Activated CD4-positive, alpha-beta memory T cell treated with anti-CD3 and anti-CD28 coated beads, Interleukin-2, amount 10 ng/mL, durations not matched to agents 7 days and 5 days (primary cell): ENCODE results near the gene TFF3. TPM values are rescaled to one million over a fixed set of nuclear protein-coding genes. Genes with fewer than 3 reads are reported as not detected.

ENCODE experiments used
- CTCF ChIA-PET: fragments of 350-600 bp; sonication (Branson Sonifier 250); formaldehyde crosslinking; loops from one replicate; lab custom pipeline; 2021; ENCODE audit warnings: antibody characterized with exemption, inconsistent platforms; lab: Charles Lee
- POLR2A ChIA-PET: fragments of 350-600 bp; sonication (Branson Sonifier 250); formaldehyde crosslinking; loops from one replicate; lab custom pipeline; 2021; ENCODE audit warnings: antibody characterized with exemption; lab: Charles Lee
- DNase-seq: peaks from one replicate; pipeline ENCODE4 v3.0.0-alpha.2; 2020
- H3K27ac Mint-ChIP-seq: one replicate; pipeline ENCODE4 v1.8.0; 2021; ENCODE audit warnings: mild to moderate bottlenecking, mixed read lengths
- H3K27me3 Mint-ChIP-seq: one replicate; pipeline ENCODE4 v1.8.0; 2021; ENCODE audit warnings: mixed read lengths
- H3K36me3 Mint-ChIP-seq: one replicate; pipeline ENCODE4 v1.8.0; 2021; ENCODE audit warnings: low read depth, mixed read lengths
- H3K4me1 Mint-ChIP-seq: one replicate; pipeline ENCODE4 v1.8.0; 2021; ENCODE audit warnings: mixed read lengths
- H3K4me3 Mint-ChIP-seq: one replicate; pipeline ENCODE4 v1.8.0; 2021; ENCODE audit warnings: mild to moderate bottlenecking, mixed read lengths
- H3K9me3 Mint-ChIP-seq: one replicate; pipeline ENCODE4 v1.8.0; 2021; ENCODE audit warnings: mixed read lengths
- total RNA-seq, 2 experiments: library from RNA; stranded (reverse); gene quantifications; one replicate each; pipeline ENCODE4 v1.2.3, GENCODE V29; 2021

TFF3 gene
- total RNA-seq, 2 experiments from 2014 or later: not detected

GRCh38 chr21:42330380-42331371 lies 15.5 kb upstream of the TFF3 start:
- no peak overlapping the region for H3K4me3 Mint-ChIP-seq
- POLR2A ChIA-PET: no interaction called here
- CTCF ChIA-PET: interaction anchor here (1.0 kb wide), 1 partner anchor 185 kb away, joined by 3 read pairs; no protein-coding TSS in a partner anchor
- H3K27ac Mint-ChIP-seq: no peak overlapping the region
- no peak for DNase-seq
- no peaks in the 10 kb centered on the region for H3K36me3 Mint-ChIP-seq
- peaks cover 39% of the 10 kb centered on the region for H3K27me3 Mint-ChIP-seq
- H3K9me3 Mint-ChIP-seq: peaks cover 3% of the 10 kb centered on the region
- no peaks in the 10 kb centered on the region for H3K4me1 Mint-ChIP-seq

- POLR2A ChIA-PET: no interaction called here
- no peaks in the 10 kb centered on the region for H3K9me3 Mint-ChIP-seq
- H3K4me3 Mint-ChIP-seq: no peak overlapping the region
- H3K4me1 Mint-ChIP-seq: no peaks in the 10 kb centered on the region
- DNase-seq: no peak
- peaks cover 38% of the 10 kb centered on the region for H3K27me3 Mint-ChIP-seq
- no peaks in the 10 kb centered on the region for H3K36me3 Mint-ChIP-seq
- CTCF ChIA-PET: interaction anchor here (1.2 kb wide), 3 partner anchors 12 to 66 kb away, joined by 3 to 4 read pairs (median 3); no protein-coding TSS in a partner anchor
- no peak overlapping the region for H3K27ac Mint-ChIP-seq
Observed at GRCh38 chr21:42324896-42325295, 9.7 kb upstream of the TFF3 start.

DNA sequence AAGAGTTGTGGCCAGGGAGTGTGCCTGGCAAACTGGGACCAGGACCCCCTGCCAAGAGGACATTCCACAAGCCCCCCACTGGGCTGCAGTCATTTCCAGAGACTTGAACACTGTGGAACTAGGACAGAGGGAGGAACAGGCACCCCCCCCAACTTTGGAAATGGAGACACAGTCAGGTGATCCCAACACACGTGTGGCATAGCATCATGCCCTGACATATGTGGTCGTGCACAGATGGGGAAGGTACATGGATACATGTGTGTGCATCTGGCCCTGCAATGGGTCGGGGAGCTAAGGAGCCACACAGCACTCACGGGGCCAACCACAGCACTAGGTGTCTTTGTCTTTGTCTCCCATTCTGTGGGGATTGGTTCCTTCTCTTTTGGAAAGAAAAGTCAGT lies 6.6 kb upstream of the TFF3 start:
- no peak for DNase-seq
- Mint-ChIP-seq H3K27ac (no peak overlapping the region), H3K27me3 (peaks cover 29% of the 10 kb centered on the region), H3K4me1 (peaks cover 7% of the 10 kb centered on the region), H3K9me3 (no peaks in the 10 kb centered on the region), H3K36me3 (no peaks in the 10 kb centered on the region), H3K4me3 (no peak overlapping the region)
- POLR2A ChIA-PET: no interaction called here
- CTCF ChIA-PET: no interaction called here

- no peaks in the 10 kb centered on the region for H3K36me3 Mint-ChIP-seq
- H3K4me3 Mint-ChIP-seq: no peak overlapping the region
- H3K9me3 Mint-ChIP-seq: no peaks in the 10 kb centered on the region
- peaks cover 26% of the 10 kb centered on the region for H3K27me3 Mint-ChIP-seq
- no peak overlapping the region for H3K27ac Mint-ChIP-seq
- ChIA-PET CTCF (no interaction called here), POLR2A (no interaction called here)
- no peak for DNase-seq
- H3K4me1 Mint-ChIP-seq: peaks cover 7% of the 10 kb centered on the region
Observed at GRCh38 chr21:42321231-42321630, 6.0 kb upstream of the TFF3 start.

DNA sequence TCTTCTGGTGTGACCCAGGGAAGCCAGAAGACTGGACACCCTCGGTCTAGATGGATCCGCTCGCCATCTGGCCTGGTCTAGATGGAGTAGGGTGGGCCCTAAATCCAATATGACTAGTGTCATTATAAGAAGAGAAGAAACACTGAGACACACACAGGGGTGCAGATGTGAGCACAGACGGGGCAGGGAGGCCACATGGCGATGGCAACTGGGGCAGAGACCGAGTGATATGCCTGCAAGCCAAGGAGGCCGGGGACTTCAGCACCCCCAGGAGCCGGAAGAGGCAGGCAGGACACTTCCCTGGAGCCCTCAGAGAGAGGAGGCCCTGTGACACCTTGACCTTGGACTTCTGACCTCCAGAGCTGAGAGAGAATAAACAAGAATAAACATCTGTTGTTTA lies 5.6 kb upstream of the TFF3 start:
- Mint-ChIP-seq H3K36me3 (no peaks in the 10 kb centered on the region), H3K4me3 (no peak overlapping the region), H3K4me1 (peaks cover 7% of the 10 kb centered on the region), H3K27ac (no peak overlapping the region), H3K9me3 (no peaks in the 10 kb centered on the region), H3K27me3 (peaks cover 26% of the 10 kb centered on the region)
- DNase-seq: no peak
- POLR2A ChIA-PET: no interaction called here
- CTCF ChIA-PET: no interaction called here

DNA sequence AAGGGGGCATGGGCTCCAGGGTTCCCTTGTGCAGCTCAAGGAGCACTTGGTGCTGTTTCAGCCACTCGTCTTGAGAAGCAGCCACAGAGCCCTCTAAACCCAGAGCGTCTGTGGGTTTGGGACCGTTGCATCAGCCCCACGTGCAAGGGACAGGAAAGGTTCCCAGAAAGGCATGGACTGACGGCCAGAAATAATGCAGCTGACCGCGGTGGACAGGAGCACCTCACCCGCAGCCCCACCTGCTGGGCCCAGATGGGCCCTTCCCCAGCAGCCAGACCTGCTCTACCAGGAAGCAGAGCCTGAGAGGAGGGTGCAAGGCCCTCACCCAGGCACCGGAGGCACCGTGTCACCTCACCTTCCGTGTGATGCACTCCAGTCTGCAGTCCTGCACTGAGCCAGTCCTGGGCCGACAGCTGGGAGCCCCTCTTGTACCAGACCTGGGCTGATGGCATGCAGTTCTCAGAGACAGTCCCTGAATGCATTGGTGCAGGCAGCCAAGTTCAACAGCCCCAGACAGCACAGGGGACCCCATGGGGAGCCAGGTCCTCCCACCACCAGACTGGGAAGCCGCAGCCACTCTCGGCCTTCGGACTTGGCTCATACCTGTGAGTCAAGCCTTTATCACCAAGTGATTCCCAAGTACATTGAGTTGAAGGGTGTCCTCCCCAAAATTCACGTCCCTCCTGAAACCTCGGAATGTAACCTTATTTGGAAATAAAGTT lies 4.8 kb upstream of the TFF3 start:
- DNase-seq: no peak
- H3K27ac Mint-ChIP-seq: no peak overlapping the region
- ChIA-PET CTCF (interaction anchor here (0.8 kb wide), 1 partner anchor 11 kb away, joined by 3 read pairs; no protein-coding TSS in a partner anchor), POLR2A (no interaction called here)
- peaks cover 7% of the 10 kb centered on the region for H3K4me1 Mint-ChIP-seq
- no peaks in the 10 kb centered on the region for H3K9me3 Mint-ChIP-seq
- H3K27me3 Mint-ChIP-seq: peaks cover 18% of the 10 kb centered on the region
- no peaks in the 10 kb centered on the region for H3K36me3 Mint-ChIP-seq
- no peak overlapping the region for H3K4me3 Mint-ChIP-seq

GRCh38 chr21:42319376-42319775 lies 4.2 kb upstream of the TFF3 start:
- Mint-ChIP-seq H3K4me1 (peaks cover 7% of the 10 kb centered on the region), H3K4me3 (no peak overlapping the region), H3K36me3 (no peaks in the 10 kb centered on the region), H3K27me3 (peaks cover 13% of the 10 kb centered on the region), H3K9me3 (no peaks in the 10 kb centered on the region), H3K27ac (no peak overlapping the region)
- CTCF ChIA-PET: interaction anchor here (0.8 to 1.0 kb wide), 2 partner anchors 9 to 10 kb away, joined by 3 to 6 read pairs; no protein-coding TSS in a partner anchor
- DNase-seq: no peak
- POLR2A ChIA-PET: no interaction called here

DNA sequence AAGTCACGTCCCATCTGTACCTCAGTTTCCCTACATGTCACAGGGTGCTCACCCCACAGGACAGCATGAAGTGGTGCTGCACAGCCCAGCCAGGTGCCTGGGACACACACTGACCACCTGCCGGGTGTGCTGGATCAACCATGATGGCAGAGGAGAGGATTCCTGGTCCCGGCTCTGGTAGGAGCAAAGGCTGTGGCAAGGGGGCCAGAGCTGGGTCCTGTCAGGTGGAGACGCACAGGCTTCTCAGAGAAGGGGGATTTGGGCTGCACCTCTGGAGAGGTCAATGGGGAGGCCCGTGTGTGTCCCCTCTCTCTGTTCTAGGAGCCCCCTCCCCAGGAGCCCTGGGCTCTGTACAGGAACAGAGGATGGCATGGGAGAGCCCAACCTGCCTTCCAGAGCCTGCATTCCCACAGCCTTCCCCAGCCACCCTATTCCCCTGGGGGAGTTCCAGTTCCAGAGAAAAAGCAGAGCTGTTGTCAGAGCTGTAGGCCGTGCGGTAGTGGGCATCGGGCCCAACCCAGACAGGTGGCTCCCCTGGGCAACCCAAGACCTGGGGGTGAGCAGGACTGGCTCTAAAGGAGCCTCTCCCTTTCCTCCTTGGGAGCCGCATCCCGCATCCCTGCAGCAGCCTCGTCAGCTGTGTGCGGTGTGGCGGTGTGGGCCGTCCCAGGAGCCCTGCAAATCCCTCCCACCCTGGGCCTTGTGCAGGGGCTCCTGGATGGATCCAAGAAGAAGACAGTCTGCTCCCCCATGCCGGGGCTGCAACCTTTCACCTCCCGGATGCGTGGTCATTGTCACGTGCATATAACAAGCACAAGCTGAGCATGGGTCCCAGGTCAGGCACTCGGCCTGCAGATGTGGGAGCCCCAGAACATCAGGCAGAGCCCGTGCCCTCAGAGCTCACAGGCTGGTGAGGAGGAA lies 2.9 kb upstream of the TFF3 start:
- DNase-seq: no peak
- Mint-ChIP-seq H3K9me3 (no peaks in the 10 kb centered on the region), H3K4me1 (peaks cover 7% of the 10 kb centered on the region), H3K36me3 (no peaks in the 10 kb centered on the region), H3K27ac (no peak overlapping the region), H3K27me3 (peaks cover 4% of the 10 kb centered on the region), H3K4me3 (no peak overlapping the region)
- ChIA-PET POLR2A (no interaction called here), CTCF (interaction anchor here (1.0 kb wide), 1 partner anchor 8 kb away, joined by 6 read pairs; no protein-coding TSS in a partner anchor)

GRCh38 chr21:42317341-42317741 lies 2.1 kb upstream of the TFF3 start:
- Mint-ChIP-seq H3K27me3 (no peaks in the 10 kb centered on the region), H3K27ac (no peak overlapping the region), H3K4me1 (peaks cover 7% of the 10 kb centered on the region), H3K36me3 (no peaks in the 10 kb centered on the region), H3K4me3 (no peak overlapping the region), H3K9me3 (no peaks in the 10 kb centered on the region)
- ChIA-PET CTCF (no interaction called here), POLR2A (no interaction called here)
- no peak for DNase-seq

DNA sequence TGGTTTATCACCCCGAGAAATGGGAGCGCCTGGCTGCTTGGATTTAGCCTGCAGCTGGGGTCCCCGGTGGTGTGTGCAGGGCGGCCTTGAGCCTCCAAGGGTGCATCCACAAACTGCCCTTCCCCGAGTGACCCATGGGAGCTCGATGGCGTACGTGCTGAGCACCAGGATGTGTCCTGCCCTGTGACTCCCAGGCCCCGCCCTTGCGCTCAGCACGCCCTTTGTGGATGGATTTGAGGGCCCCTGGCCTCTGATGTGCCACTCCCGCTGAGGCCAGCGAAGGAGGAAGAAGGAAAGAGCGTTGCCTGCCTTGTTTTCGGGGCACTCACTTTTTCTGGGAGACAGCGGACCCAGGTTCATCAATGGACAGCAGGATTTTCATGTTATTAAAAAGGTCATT lies 1.7 kb upstream of the TFF3 start:
- ChIA-PET POLR2A (no interaction called here), CTCF (no interaction called here)
- Mint-ChIP-seq H3K36me3 (no peaks in the 10 kb centered on the region), H3K4me1 (peaks cover 7% of the 10 kb centered on the region), H3K9me3 (no peaks in the 10 kb centered on the region), H3K4me3 (no peak overlapping the region), H3K27me3 (no peaks in the 10 kb centered on the region), H3K27ac (no peak overlapping the region)
- DNase-seq: no peak

- POLR2A ChIA-PET: interaction anchor here (1.3 kb wide), 1 partner anchor 122 kb away, joined by 3 read pairs; no protein-coding TSS in a partner anchor
- H3K27me3 Mint-ChIP-seq: no peaks in the 10 kb centered on the region
- CTCF ChIA-PET: no interaction called here
Observed at GRCh38 chr21:42314616-42315295, 453 bp downstream of the TFF3 start.

DNA sequence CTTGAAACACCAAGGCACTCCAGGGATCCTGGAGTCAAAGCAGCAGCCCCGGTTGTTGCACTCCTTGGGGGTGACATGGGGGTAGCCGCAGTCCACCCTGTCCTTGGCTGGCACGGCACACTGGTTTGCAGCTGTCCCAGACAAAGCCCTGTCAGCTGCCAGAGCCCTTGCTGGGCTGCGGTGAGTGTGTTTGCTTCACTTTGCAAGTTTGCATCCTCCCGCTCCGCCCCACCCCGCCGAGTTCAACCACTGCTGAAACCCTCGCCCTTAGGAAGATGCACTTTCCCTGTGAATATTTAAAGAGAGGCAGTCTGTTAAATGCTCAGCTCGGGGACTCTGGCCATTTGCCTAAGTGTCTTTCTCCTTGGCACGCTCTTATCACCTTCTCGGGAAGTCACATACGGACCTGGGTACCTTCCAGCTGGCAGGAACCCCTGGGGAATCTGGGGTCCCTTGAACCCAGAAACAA lies 1.7 kb downstream of the TFF3 start:
- H3K4me1 Mint-ChIP-seq: peaks cover 4% of the 10 kb centered on the region
- no peak overlapping the region for H3K4me3 Mint-ChIP-seq
- DNase-seq: no peak
- peaks cover under 1% of the 10 kb centered on the region for H3K27me3 Mint-ChIP-seq
- H3K36me3 Mint-ChIP-seq: no peaks in the 10 kb centered on the region
- POLR2A ChIA-PET: interaction anchor here (1.3 kb wide), 1 partner anchor 121 kb away, joined by 3 read pairs; no protein-coding TSS in a partner anchor
- CTCF ChIA-PET: no interaction called here
- H3K9me3 Mint-ChIP-seq: no peaks in the 10 kb centered on the region
- H3K27ac Mint-ChIP-seq: no peak overlapping the region

More at GRCh38 chr21:42314616-42315295, 453 bp downstream of the TFF3 start:
- peaks cover 7% of the 10 kb centered on the region for H3K4me1 Mint-ChIP-seq
- no peaks in the 10 kb centered on the region for H3K9me3 Mint-ChIP-seq
- H3K36me3 Mint-ChIP-seq: no peaks in the 10 kb centered on the region
- H3K4me3 Mint-ChIP-seq: no peak overlapping the region
- no peak overlapping the region for H3K27ac Mint-ChIP-seq
- DNase-seq: no peak
